G401.6 (cell line): ENCODE results near the gene PPFIA2.
A peak's percentile ranks its signal among the peaks of the same experiment; 100 is the strongest.

ENCODE experiments used
- FAIRE-seq: peaks from 2 replicates; lab custom pipeline; 2012; peaks lifted over from hg19 to GRCh38; lab: Jason Lieb, UNC

Gene PPFIA2

GRCh38 chr12:81340910-81341309 lies 418.2 kb downstream of the PPFIA2 start:
- FAIRE-seq: no peak

- FAIRE-seq: no peak
Observed at GRCh38 chr12:81339071-81339470, 420.1 kb downstream of the PPFIA2 start.

DNA sequence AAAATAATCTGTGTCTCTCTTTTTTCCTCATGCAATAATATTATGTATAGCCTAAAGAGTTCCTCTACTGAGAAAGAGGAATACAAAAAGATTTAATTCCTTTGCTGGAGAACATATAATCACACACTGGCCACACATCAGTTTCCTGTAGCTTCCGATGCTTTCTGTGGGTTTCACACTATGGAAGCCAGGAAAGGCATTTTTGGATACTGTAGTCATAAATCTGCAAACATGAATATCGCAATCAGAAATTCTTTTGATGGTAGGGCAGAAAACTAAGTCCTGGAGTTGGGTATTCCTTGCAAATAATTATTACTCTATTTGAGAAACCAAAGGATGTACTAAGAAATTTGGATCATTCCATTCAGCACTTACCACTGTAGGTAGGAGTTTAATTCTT lies 421.3 kb downstream of the PPFIA2 start:
- FAIRE-seq: no peak

GRCh38 chr12:81333812-81334211 lies 425.3 kb downstream of the PPFIA2 start:
- FAIRE-seq: no peak

DNA sequence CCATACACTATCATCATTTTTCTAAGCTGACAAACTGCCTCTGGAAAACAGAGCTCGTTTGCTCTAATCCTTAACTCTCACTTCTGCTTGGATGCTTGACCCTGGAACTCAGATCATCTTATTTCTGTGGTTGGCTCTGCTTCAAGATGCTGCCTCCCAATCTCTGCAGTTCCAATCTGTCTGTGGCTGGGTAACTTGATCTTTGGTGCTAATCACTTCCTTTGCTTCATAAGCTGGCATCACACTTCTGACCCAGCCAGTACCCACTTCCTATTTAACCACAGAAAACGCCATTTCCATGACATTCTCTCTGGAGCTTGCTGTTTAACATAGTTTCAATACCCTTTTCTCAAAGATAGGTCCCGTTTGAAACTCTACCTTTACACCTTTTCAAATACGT lies 427.1 kb downstream of the PPFIA2 start:
- no peak for FAIRE-seq

DNA sequence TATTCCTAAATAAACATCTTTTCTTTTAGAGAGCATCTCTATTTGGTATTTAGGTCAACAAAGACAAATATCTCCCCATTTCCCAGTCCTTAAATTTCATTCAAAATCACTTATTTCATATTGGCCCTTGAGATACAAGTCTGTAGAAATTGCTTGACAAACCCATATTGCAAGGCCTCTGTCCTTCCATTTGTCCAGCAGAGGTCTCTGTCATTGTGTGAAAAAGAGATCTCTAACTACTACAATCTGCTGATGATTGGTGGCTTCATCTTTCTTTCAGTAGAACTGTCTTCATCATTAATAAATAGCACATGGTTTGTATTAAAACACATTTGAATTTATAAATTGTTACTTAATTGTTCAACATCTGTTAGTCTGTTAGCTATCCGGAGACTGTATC lies 428.7 kb downstream of the PPFIA2 start:
- FAIRE-seq: no peak

- no peak for FAIRE-seq
Observed at GRCh38 chr12:81329085-81329484, 430.1 kb downstream of the PPFIA2 start.

DNA sequence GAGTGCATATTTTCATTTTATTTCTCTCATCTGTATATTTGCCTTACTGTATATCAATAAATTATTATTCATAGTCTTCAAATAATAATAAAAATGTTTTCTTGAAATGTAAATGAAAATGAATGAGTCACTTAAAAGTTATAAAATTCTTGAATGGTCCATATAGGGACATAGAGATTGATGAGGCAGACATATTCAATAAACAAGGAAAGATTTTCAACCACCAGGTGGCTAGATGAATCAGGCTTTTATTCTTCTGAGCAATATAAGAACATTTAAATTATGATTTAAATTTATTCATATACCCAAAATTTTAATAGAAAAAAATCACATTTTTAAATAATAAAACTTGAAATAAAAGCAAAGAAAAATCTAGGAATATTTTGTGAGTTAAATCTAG lies 431.7 kb downstream of the PPFIA2 start:
- peak; percentile 21 for FAIRE-seq

DNA sequence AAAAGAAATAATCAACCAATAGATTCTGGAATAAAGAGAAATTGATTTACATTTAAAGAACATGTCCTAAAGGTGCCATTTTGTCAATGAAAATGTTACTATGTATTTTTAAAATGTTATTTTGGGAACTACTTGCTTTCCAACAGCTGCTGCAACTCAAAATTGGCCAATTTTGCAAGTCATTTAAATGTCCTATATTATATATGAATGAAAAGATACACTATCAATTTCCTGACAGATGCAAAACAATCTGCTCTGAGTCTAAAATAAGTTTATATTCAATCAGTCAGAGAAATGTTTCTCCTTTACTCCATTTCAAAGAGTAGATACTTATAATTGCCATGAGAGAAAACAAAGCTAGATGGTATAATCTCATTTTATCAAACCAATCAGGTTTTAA lies 434.1 kb downstream of the PPFIA2 start:
- FAIRE-seq: no peak

DNA sequence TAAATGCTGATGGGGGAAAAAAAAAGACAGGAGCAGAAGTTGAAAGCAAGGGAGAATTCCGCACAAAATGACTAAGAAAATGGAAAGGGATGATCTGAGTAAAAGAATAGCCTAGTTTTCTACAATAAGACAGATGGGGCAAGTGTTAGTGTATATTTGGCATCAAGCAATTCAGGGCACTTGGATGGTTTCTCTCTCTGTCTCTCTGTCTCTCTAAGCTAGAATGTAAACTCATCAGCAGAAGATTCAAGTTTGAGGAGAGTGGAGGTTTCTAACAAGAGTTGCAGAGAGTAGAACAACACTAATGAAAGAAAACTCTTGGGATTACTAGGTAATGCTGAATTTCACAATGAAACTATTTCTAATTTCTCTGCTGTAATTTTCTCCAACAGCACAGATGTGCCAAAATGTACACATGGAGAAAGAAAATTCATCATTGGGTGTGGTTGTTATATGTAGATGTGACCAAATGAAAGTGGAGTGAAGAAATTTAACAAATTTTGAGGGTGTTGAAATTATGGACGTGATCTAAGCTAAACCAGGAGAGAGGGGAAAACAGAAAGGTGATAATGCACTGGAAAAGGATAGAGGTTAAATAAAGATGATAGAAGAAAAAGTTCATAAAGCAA lies 444.1 kb downstream of the PPFIA2 start:
- FAIRE-seq: no peak

DNA sequence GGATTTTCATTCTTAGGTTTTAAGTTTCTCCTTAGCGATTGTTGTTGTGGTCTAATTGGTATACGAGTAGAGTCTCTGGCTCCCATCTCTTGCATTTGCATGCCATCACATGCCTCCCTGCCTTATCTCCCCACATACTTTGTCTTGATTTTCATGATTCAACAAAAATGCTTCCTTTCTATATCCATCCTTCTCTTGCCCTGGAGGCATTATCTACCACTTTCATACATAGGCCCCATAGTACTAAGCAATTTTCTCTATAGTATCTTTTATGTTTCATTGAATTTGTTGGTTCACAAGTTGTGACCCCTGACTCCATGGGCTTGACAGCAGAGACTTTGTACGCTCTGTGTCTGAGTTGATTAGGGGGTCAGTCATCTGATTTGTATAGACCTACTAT lies 455.2 kb downstream of the PPFIA2 start:
- FAIRE-seq: no peak

- FAIRE-seq: no peak
Observed at GRCh38 chr12:81300454-81300853, 458.7 kb downstream of the PPFIA2 start.

DNA sequence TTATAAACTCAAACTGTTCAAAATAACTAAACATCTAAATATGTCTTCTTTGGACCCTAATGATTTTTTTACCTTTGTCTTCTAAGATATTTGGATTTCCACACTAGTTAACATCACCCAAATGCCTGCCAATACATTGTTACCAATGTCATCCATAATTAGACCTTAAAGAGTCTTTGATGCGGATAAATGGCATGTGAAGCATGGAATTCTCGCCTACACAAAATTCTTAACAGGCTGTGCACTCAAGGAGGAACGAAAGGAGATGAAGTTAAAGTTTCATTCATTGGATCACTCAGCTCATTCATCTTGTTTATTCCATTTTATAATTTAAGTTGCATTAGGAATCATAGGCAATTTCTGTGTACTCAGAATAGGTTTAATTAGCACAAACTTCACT lies 461.5 kb downstream of the PPFIA2 start:
- no peak for FAIRE-seq

DNA sequence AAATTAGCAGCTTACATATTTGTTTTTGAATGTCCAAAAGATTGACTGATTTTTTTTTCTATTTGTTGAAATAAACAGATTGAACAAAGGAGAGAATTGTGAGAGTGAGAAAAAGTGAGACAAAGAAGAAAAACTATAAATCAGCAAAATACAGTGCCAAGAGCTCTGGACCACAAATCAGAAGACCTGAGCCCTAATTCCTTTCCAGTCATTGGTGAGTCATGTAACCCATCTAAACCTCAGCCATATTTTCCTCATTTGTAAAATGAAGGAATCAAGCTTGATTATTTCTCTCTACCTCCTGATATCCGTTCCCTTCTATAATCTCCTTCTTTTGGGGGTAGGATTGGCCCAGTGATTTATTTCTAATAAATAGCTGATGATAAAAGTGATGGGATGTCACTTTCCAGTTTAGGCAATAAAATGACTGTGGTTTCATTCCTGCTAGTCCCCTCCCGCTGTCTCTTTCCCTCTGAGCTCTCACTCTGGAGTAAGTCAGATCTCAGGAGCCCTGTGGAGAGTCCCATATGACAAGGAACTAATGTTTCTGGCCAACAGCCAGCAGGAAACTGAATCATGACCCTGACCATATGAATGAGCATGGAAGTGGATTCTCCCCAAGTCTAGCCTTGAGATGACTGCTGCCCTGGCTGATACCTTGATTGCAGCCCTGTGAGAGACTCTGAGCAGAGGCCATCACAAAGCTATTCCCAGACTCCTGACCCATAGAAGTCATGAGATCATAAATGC lies 462.4 kb downstream of the PPFIA2 start:
- FAIRE-seq: no peak

- no peak for FAIRE-seq
Observed at GRCh38 chr12:81295251-81295650, 463.9 kb downstream of the PPFIA2 start.

DNA sequence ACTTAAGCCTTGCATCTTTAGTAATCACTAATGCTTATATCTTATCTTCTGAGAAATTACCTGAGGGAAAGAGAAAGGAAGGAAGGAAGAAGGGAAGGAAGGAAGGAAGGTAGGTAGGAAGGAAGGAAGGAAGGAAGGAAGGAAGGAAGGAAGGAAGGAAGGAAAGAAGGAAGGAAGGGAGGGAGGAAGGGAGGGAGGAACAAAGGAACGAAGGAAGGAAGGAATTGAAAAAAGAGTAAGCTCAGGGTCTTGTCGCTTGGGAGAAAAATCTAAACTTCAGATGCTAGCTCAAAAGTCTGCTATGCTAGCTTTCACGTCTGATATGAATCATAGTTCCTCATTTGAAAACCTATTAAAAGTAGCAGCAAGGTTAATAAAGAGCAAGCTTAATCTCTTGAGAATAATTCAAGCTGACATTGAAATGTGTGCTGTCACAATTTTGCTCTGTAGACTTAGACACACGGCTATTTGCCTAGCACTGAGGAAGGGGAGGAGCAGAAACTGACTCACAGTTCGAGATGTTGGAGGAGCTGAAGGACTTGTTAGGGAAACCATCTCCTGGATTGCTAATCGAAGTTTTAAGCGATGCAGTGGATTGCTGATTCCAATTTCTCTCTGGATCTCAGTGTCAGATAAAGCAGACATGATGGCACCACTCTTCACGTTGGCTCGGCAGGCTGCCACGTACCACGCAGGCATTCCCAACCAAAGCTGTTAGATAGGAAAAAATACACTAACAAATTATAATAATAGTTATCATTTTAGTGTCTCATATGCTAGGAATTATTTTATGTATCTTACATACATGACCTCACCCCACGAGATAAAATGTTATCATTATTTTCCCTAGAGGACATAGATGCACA lies 464.6 kb downstream of the PPFIA2 start:
- FAIRE-seq: no peak

GRCh38 chr12:81288651-81289050 lies 470.5 kb downstream of the PPFIA2 start:
- FAIRE-seq: no peak

- no peak for FAIRE-seq
Observed at GRCh38 chr12:81284137-81284536, 475.0 kb downstream of the PPFIA2 start.

GRCh38 chr12:81274637-81275529 lies 484.3 kb downstream of the PPFIA2 start:
- no peak for FAIRE-seq

DNA sequence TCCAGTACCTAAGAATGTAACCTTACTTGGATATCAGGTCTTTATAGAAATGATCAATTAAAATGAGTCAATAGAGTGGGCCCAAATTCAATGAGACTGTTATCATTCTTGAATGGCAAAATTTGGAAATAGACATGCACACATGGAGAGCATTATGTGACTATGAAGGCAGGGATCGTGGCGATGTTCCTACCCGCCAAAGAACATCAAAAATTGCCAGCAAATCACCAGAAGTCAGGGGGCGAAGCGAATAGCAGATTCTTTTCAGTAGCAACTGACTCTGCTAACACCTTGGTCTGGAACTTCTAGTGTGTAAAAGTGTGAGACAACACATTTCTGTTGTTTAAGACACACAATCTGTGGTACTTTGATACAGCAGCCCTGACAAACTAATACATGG lies 488.8 kb downstream of the PPFIA2 start:
- no peak for FAIRE-seq

DNA sequence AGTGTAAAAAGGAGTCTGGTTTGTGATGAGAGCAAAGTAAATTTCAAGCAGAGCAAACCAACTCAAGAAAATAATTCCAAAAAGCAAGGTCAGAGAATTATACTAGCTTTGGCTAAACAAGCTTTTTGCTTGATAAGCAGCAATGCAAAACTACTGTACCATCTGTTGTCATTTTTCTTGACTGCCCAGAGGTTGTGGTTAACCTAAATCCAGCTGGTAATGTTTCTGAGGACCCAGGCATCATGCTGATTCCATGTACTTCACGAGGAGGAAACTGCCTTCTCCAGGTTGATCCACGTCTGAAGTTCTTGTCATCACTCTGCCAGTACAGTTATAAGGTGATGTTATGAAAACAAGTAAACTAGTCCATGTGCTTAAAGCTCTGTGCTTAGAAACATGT lies 496.1 kb downstream of the PPFIA2 start:
- no peak for FAIRE-seq

- FAIRE-seq: no peak
Observed at GRCh38 chr12:81261508-81262207, 497.5 kb downstream of the PPFIA2 start.
